Measurements from ENCODE around the gene SIGLECL1.

Gene SIGLECL1

DNA sequence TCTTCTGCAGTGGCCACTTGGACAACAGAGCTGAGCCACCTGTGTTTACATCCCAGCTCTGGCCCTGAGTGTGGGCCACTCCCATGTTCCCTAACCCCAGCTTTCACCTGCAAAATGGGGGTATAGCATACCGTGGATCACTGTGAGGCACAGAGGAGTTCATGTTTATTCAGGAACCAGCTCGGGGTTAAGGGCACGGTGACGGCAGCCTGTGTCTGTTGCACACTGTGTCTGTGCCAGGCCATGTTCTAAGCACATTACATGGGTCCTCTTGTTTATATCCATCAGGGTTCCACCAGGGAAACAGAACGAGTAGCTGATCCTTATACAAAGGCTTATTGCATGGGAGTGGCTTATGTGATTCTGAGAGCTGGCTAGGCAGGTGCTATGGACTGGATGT is 46.5 kb downstream of the SIGLECL1 start:
- no peak for DNase-seq

- DNase-seq: no peak
These were observed 50.4 kb downstream of the SIGLECL1 start for GRCh38 chr19:51301266-51301665.

GRCh38 chr19:51305479-51305878 is 54.6 kb downstream of the SIGLECL1 start:
- no peak for DNase-seq

DNA sequence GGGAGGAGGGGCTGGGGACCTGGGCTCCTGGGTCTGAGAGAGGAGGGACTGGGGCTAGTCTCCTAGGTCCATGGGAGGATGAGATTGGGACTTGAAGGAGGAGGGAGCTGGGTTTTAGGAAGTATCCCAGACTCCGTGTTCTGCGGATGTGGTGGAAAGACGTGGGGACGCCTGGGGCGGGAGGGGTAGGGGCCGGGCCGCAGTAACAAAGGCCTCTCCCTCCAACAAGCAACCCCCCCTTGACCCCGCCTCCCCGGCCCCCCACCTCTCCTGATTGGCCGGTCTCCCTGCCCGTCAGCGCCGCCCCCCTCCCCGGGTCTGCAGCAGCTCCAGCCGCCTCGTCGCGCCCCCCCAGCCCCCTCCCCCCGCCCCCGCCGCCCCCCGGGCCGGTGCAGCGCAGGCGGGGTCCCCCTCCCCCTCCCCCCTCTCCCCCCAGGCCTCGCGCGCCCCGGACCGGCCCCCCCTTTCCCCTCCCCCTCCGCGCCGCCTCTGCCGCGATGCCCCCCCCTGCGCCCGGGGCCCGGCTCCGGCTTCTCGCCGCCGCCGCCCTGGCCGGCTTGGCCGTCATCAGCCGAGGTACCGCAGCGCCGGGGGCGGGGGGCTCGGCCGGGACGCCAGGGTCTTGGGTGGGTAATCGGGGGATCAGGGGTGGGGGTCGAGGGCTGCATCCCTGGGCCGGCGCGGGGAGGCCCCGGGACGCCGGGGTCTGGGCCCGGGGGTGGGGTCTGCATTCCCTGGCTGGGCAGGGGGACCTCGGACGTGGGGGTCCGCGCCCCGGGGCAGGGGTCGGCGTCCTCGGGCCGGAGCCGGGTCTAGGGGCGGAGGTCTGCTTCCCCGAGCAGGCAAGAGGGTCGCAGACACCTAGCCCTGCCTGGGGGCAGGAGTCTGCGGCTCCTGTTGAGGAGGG is 60.7 kb downstream of the SIGLECL1 start, which contains the start of gene IGLON5:
Gene IGLON5, plus strand, starts transcription at position 294 of the 907 bp plus-strand sequence. Its CDS starts 204 bp downstream, at position 498.
- no peak for DNase-seq

DNA sequence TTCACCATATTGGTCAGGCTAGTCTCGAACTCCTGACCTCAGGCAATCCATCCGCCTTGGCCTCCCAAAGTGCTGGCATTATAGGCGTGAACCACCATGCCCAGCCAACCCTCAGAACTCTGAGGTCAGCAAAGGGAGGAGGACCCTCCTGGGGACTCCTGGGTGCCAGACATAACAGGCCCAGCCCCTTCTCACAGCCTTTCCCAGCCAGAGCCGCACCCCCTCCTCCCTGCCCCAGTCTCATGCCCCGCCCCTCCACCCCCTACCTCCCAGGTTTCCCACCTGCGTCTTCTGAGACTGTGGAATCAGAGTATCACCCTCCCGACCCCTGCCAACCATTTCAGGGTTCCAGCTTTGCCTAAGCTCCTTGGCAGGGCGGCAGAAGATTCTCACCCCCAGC is 65.8 kb downstream of the SIGLECL1 start:
- no peak for DNase-seq

- no peak for DNase-seq
These were observed 66.5 kb downstream of the SIGLECL1 start for GRCh38 chr19:51317376-51317775.

GRCh38 chr19:51317968-51318367 is 67.1 kb downstream of the SIGLECL1 start:
- no peak for DNase-seq

Data from RPMI8226 (cell line).